HG02763 (cell line): Measurements from ENCODE around the gene OXER1.
"Not testable (repeated sequence)": the region's sequence is repeated elsewhere in the genome, so short reads cannot be mapped to it uniquely, and the experiment has no call there.

ENCODE experiments used
- ATAC-seq: cut with Tn5 transposase; IDR thresholded peaks from one replicate; pipeline ENCODE4 v1.9.1; 2021; ENCODE audit warnings: mild to moderate bottlenecking, moderate library complexity; ENCODE audit not compliant: unreplicated experiment

The OXER1 gene

DNA sequence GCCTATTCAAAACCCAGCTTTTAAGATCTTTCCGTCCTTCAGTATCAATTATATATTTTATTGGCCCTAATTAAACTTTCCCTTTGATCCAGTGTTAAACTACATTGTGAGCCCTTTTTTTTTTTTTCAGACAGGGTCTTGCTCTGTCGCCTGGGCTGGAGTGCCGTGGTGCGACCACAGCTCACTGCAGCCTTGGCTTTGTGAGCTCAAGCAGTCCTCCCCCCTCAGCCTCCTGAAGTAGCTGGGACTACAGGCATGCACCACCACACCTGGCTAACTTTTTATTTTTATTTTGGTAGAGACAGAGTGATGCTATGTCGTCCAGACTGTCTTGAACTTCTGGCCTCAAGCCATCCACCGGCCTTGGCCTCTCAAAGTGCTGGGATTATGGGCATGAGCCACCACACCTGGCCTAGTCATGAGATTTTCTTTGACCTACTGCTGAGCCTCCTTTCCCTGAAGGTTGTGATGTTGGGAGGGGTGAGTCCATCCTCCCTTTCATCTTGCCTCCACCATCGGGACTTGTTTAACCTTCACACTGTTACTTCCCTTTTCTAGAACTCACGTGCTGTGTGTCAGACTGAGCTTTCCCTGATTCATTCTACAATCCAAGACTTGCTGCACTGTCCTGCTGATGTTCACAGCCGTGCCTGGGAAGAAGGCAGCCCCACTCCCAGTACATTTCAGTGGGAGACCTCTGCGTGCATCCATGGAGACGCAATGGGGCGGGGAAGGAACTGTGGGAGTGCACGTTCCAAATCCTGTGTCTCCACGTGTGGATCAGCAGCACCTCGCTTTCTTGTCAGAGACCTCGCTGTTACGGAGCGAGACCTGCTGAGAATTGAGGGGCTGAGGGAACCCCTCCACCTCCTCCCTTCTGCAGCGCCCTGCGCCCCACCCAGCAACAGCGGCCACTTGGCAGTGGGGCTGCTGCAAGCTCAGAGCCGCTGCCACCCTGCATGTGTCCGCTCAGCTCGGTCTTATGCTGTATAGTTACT lies 10.8 kb downstream of the OXER1 start:
- no peak for ATAC-seq

- ATAC-seq = peak; percentile 54
Observed at GRCh38 chr2:42752314-42752713, 11.6 kb downstream of the OXER1 start.

DNA sequence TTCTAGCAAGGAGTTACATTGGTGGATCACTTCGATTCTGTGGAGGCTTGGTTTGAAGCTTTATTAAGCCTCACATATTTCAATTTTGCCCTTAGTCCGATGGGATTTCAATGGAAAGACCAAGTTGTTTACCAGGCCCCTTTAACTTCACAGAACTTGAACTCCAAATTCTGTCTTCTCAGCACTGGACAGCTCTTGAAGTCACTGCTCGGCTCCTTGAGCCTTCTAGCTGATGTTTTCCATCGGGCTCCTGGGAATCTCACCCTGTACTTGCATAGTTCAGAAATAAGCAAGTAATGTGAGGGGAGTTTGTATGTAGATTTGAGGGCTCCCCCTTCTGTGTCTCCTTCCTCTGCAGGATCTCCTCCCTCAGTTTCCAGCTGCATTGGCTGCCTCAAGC lies 15.1 kb downstream of the OXER1 start:
- no peak for ATAC-seq

DNA sequence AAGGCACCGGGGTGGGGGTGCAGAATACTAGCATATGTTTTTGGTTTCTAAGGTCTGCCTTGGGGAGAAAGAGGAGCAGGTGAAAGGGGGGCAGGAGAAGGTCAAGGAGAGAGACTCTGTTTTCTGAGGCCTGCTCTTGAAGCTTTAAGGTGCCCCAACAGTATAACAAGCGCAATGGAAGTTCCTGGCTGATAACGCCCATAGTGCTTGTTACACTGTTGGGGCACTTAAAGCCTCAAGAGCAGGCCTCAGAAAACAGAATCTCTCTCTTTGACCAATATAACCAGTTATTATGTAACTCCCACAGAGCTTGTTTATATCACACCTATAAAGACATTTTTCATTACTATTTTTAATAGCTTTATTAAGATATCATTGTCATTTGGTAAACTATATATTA lies 16.5 kb downstream of the OXER1 start:
- ATAC-seq = no peak

DNA sequence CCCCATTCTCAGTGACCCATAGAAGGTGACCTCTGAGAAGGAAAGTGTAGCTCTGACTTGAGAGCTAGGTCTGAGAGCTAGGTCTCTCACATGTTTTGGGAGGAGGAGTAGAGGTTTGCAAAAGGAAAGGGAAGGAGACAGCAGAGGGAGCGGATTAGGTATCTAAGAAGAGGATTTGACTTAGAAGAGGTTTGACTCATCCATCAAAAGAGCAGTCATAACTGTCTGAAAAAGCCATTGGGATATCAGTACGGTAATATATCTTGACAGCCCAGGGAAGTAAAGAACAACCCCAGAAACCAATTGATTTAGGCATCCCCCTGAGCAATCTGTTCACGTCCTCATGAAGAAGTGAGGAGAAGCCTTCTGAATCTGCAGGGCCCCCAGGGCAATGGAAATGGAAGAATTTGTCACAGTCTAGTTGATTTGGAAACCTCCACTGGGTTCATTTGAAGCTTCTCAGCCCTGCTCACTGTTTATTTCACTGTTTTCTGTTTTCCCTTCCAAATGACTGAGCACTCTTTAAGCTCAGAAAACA lies 19.3 kb downstream of the OXER1 start:
- no peak for ATAC-seq

DNA sequence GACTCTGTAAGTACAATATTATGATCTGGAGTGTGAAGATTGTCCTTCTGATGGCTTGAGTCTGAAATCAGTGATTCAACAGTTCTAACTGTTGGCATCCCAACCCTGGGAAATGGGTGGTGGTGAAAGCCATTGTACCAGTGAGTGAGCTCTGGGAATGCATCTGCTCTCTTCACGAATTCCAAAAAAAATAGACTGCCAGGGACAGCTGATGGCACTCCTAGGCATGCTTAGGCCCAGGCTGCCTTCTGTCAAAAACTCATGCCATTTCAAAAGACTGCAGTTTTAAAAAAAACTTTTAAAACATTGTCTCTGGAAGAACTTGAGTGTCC lies 20.3 kb downstream of the OXER1 start:
- ATAC-seq = no peak

DNA sequence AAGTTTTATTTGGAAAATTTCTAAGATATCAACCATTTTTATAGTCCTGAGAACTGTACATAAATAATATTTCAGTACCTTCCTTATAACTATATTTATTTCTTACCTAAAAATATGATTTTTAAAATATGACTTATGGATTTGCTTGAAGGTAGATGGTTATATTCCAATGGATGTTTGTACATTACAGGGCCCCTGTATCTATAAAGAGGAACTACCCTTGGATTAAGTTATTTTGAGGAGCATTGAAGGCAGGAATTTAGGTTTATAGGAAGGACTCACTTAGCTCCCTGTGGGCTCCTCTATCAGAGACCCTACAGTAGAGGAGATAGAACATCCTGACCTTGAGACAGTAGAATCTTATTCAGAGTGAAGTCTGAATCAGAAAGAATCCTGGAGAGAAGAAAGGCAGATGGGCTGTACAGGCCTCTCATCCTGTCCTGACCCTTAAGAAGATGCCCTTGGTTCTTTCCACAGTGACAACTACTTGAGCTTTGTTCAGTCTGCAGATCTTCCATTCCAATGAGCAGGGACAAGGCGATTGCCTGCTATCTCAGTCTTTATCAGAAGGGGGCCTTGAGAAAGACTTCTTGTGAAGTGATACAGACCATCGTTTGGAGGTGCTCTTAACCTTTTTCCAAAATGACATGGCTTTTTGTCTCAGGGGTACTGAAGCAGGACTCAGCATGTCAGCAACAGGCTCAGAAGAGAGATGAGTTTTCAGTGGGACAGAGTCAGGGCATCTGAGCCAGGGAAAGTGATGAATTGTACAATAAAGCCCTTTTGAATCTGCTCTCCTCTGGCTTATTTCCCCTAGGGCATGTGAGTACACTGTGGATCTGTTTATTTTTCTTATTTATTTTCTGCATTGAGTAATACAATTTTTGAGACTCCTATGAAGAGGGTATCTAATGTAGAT lies 20.9 kb downstream of the OXER1 start:
- ATAC-seq = no peak

DNA sequence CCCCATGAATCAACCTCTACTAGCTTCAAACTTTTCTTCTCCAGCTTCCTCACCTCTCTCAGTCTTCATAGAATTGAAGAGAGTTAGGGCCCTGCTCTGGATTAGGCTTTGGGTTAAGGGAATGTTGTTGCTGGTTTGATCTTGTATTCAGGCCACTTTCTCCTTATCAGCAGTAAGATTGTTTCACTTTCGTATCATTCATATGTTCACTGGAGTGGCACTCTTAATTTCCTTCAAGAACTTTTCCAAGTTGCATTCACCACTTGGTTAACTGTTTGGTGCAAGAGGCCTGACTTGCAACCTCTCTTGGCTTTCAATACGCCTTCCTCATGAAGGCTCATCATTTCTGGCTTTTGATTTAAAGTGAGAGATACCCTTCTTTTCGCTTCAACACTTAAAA lies 22.8 kb downstream of the OXER1 start:
- no peak for ATAC-seq

- ATAC-seq = no peak
Observed at GRCh38 chr2:42736598-42737322, 27.2 kb downstream of the OXER1 start.

DNA sequence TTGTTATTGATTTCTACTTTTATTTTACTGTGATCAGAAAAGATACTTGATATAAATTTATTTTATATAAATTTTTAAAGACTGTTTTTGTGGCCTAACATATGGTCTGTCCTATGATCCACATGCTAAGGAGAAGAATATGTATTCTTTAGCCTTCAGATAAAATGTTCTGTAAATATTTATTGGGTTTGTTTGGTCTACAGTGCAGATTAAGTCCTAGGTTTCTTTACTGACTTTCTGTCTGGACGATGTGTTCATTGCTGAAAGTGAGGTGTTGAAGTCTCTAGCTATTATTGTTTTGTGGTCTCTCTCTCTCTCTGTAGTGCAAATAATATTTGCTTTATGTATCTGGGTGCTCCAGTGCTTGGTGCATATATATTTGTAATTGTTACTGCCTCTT lies 30.1 kb downstream of the OXER1 start:
- ATAC-seq = no peak

- not testable (repeated sequence) for ATAC-seq
Observed at GRCh38 chr2:42731316-42731715, 32.6 kb downstream of the OXER1 start.

DNA sequence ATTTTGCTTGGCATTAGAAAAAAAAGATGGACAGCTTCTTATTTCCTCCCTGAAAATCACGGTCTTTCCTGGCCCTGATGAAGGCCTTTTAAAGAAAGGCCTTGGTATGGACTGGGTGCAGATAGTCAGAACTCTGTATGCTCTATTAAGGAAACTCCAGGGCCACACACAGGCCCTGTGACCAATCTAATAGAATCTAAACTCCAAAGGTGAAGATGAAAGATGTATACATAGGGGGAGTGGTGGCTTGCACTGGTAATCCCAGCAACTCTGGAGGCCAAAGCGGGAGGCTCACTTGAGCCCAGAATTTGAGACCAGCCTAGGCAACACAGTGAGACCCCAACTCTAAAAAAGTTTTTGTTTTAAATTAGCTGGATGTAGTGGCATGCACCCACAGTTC lies 37.3 kb downstream of the OXER1 start:
- ATAC-seq = no peak

DNA sequence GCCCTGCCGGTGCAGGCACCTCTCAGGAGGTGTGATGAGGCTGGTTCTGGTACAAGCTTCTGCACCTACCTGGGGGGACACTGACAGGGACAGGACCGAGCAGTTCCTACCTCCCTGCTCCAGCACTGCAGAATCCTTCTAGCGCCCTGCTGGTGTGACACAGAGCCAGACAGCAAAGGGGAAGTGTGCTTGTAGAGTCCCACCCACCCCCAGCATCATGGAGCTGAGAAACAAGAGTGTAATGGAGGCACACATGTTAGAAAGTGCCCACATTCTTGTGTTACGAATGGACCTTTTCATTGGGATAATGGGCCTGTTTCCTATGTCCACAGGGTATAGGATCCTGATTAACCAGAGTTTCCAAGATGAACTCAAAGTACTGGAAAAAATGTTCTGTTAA lies 38.3 kb downstream of the OXER1 start:
- ATAC-seq = no peak

DNA sequence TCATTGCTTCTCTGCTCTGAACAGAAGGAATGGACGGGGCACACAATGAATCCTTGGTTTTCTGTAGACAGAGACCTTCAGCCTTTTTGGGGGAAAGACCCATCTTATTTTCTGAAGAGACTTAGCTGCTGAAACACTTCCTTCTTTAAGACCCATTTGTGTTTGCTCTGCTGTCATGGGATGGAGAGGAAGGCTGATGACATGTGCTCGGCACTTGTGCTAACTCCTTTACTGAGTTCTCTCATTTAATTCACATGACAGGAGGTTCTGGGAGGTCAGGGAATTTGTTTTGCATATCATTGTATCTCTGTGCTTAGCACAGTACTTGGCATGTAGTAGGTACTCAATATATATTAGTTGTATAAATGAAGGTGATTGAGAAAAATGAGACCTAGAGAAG lies 39.0 kb downstream of the OXER1 start:
- ATAC-seq = no peak

- ATAC-seq = no peak
Observed at GRCh38 chr2:42723465-42723864, 40.5 kb downstream of the OXER1 start.

GRCh38 chr2:42722320-42723190 lies 41.4 kb downstream of the OXER1 start:
- ATAC-seq = peak; percentile 91

GRCh38 chr2:42721898-42722297 lies 42.0 kb downstream of the OXER1 start:
- no peak for ATAC-seq

GRCh38 chr2:42714686-42715085 lies 49.2 kb downstream of the OXER1 start:
- ATAC-seq = no peak

- no peak for ATAC-seq
Observed at GRCh38 chr2:42713920-42714319, 50.0 kb downstream of the OXER1 start.

DNA sequence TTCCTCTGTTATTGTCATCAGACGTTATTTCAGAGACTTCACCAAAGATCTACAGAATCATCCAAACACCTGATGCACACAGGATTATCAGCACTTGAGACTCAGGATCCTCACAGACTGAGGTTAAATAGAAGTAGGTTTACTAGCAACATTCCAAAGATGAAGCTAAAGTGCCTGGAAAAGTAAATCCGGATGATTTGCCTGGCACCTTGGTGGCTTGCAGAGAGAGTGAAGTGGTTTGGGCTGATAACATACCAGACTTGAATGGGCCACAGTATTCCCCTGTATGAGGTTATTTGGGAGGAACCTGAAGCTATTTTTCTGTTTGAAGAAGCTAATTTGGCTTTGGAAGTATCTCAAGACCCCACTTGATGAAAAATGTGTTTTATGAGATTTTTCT lies 51.0 kb downstream of the OXER1 start:
- no peak for ATAC-seq
